Left lobe of liver (tissue), 2 donors: ENCODE data around the gene RPS8. TPM values are rescaled to one million over a fixed set of nuclear protein-coding genes. Genes with fewer than 3 reads are reported as not detected.
"Not testable (repeated sequence)": the region's sequence is repeated elsewhere in the genome, so short reads cannot be mapped to it uniquely, and the experiment has no call there.

Experiments
- ATAC-seq: fragments of 200-7000 bp; cut with Tn5 transposase; one replicate; pipeline ENCODE4 v1.9.1; 2020; ENCODE audit warnings: mild to moderate bottlenecking, moderate library complexity
- DNase-seq: peaks from one replicate; pipeline ENCODE4 v3.0.0-alpha.2; 2020; ENCODE audit warnings: low spot score
- total RNA-seq: library from RNA; stranded (reverse); gene quantifications from one replicate; pipeline ENCODE4 v1.2.1, GENCODE V29; 2021
- donor health status: DM: no; HTN: no; CAD: no; lungs with moderate emphysema.
- donor health status: DM: no; HTN: yes; CAD: no.

The RPS8 gene
- total RNA-seq, 1 donor from 2014 or later, result 471 TPM

GRCh38 chr1:44819196-44819607, 43.9 kb downstream of the RPS8 start:
- DNase-seq (no peak), ATAC-seq (peak; percentile 19)

- DNase-seq (peak; percentile 85), ATAC-seq (peak; percentile 91)
Observed at GRCh38 chr1:44819608-44820327, 44.4 kb downstream of the RPS8 start.

GRCh38 chr1:44820328-44821239, 45.2 kb downstream of the RPS8 start:
- DNase-seq, result no peak
- peak; percentile 16 for ATAC-seq

- ATAC-seq, result no peak
- no peak for DNase-seq
Observed at GRCh38 chr1:44821240-44821715, 45.9 kb downstream of the RPS8 start.

- no peak for DNase-seq
- no peak for ATAC-seq
Observed at GRCh38 chr1:44822131-44822701, 46.9 kb downstream of the RPS8 start.

- ATAC-seq, result no peak
- DNase-seq, result no peak
Observed at GRCh38 chr1:44822981-44823451, 47.7 kb downstream of the RPS8 start.

DNA sequence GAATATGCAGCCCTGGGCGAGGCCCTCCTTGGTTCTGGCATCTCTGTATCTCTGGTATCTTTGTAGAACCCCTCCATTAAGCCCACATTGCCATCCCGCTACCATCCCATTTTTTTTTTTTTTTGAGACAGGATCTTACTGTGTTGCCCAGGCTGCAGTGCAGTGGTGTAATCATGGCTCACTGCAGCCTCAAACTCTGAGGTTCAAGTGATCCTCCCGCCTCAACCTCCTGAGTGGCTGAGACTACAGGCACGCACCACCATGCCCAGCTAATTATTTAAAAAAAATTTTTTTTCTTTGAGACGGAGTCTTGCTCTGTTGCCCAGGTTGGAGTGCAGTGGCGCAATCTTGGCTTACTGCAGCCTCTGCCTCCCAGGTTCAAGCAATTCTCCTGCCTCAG, 49.1 kb downstream of the RPS8 start:
- DNase-seq, ATAC-seq: not testable (repeated sequence)

DNA sequence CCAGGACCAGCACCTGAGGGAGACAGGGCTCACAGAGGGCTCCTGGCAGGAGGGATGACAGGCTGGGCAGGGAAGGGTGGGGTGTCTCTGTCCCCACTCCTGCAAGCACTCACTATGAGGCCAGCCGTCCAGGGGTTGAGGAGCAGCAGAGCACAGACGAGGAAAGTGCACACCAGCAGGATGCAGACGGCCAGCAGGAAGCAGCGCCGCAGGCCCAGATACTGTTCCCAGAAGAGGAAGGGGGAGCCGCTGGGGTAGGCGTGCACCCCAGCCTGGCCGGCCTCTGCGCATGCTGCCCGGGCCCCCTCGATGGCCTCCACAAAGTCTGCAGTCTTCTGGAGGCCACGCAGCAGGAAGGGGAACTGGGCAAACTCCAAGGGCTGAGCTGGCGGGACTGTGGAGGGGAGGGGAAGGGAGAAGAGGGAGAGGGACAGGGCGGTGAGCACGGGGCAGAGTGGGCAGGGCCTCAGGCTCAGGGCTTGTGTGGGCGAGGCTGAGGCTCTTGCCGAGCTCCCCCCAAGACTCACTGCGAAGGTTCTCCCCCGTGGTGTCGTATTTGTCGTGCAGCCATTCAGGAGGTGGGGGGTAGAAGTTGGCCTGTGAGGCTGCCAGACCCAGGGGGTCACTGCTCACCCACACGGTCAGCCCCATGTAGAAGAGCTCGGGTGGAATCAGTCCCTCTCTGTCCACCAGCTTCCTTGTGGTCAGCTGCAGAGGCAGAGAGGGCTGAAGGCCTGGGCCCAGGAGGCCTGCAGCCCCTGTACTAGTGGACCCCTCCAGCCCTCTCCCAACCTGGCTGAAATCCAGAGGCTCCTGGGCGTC, 51.2 kb downstream of the RPS8 start:
- DNase-seq, result no peak
- ATAC-seq, result peak; percentile 74

DNA sequence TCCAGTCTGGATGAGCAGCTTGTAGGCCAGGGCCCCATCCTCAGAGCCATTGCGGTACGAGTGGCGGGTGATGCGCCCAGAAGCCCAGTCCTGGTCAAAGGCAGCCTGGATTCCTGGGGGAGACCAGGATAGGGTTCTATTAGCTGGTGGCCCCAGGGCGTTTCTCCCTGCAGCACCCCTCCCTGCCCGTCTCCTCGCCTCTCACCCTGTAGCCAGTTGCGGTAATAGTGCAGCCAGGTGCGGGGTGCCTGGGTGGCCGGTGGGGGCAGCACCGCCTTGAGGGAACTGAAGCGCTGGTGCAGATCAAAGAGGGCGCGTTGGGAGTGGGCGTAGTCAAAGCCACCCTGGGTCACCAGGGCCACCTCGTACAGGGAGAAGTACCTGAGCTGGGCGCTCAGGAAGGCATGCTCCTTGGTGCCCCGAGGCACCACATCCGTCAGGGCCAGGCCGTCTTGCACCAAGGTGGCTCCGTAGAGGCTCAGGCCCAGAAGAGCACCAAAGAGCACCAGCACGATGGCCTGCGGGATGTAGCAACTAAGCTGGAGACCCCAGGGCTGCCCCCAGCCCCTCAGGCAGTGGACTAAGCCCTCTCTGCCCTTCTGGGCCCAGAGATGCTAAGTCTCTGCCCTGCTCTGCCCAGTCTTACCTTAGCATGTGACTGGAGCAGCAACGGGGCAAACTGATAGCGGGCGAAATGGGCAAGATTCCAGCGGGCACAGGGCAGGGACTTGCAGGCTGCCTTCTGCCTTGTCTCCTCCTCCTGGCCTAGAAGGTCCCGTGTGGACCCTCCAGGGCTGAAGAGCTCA, 52.1 kb downstream of the RPS8 start:
- no peak for DNase-seq
- no peak for ATAC-seq

DNA sequence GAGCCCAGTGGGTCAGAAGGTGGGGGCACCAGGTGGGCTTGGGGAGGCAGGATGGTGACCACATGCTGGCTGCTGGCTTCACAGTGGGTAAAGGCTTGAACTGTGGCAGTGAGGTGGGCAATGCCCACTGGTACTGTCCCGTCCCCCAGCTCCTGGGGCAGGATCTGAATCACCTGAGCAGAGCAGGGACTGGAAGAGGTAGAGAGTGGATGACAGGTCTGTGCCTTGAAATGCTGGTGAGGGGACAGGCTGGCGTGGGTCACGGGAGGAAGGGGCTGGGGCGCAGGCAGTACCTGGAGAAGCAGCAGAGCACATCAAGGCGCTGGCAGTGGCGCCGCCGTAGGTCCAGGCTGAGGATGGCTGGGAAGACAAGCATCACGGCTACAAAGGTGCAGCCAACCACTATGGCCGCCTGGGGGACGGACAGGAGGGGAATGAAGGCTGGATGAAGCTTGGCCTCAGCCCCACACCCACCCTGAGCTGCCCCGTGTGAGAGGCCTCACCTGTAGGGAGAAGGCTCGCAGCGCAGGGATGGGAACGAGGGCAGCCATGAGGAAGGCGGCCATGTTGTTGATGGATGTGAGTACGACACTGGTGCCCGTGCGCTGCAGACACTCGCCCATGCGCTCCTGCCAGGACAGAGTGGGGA, 52.8 kb downstream of the RPS8 start:
- DNase-seq (no peak), ATAC-seq (no peak)

Other genes with a start within 250 kb of the RPS8 start
- gene TMEM53, start 101.1 kb upstream of the RPS8 start, total RNA-seq, result 27.5 TPM
- gene ARMH1, start 100.8 kb upstream of the RPS8 start, total RNA-seq, result 14.7 TPM
- gene RNU5D-1, start 44.4 kb upstream of the RPS8 start, total RNA-seq, result not detected
- 0.73 TPM for gene KIF2C, start 35.7 kb upstream of the RPS8 start, total RNA-seq
- gene BEST4, start 12.6 kb downstream of the RPS8 start, total RNA-seq, result 0.10 TPM
- gene PLK3, start 24.8 kb downstream of the RPS8 start, total RNA-seq, result 2.3 TPM
- 0.55 TPM for gene DYNLT4, start 31.8 kb downstream of the RPS8 start, total RNA-seq
- 7.8 TPM for gene BTBD19, start 33.0 kb downstream of the RPS8 start, total RNA-seq
- gene PTCH2, start 67.7 kb downstream of the RPS8 start, total RNA-seq, result 0.45 TPM
- gene EIF2B3, start 211.1 kb downstream of the RPS8 start, total RNA-seq, result 15.3 TPM
- 33.9 TPM for gene HECTD3, start 235.8 kb downstream of the RPS8 start, total RNA-seq
- 76.5 TPM for gene UROD, start 236.7 kb downstream of the RPS8 start, total RNA-seq